Glutamatergic neuron (in vitro differentiated cells): ENCODE results near the gene TBX1. TPM values are rescaled to one million over a fixed set of nuclear protein-coding genes. Genes with fewer than 3 reads are reported as not detected.
"Not testable (repeated sequence)": the region's sequence is repeated elsewhere in the genome, so short reads cannot be mapped to it uniquely, and the experiment has no call there.

Experiments used
- DNase-seq: peaks from one replicate; pipeline ENCODE4 v3.0.0; 2022
- H3K27ac Mint-ChIP-seq: one replicate; pipeline ENCODE4 v1.8.0; 2020; ENCODE audit warnings: mild to moderate bottlenecking, mixed read lengths, inconsistent platforms; ENCODE audit not compliant: unreplicated experiment
- H3K27me3 Mint-ChIP-seq: one replicate; pipeline ENCODE4 v1.8.0; 2020; ENCODE audit warnings: mild to moderate bottlenecking, moderate library complexity, mixed read lengths, inconsistent platforms; ENCODE audit not compliant: unreplicated experiment
- H3K36me3 Mint-ChIP-seq: one replicate; pipeline ENCODE4 v1.8.0; 2020; ENCODE audit warnings: mild to moderate bottlenecking, mixed read lengths, inconsistent platforms; ENCODE audit not compliant: unreplicated experiment
- H3K4me1 Mint-ChIP-seq: one replicate; pipeline ENCODE4 v1.8.0; 2020; ENCODE audit warnings: mild to moderate bottlenecking, low read depth, mixed read lengths, inconsistent platforms; ENCODE audit not compliant: unreplicated experiment
- H3K4me3 Mint-ChIP-seq: one replicate; pipeline ENCODE4 v1.8.0; 2020; ENCODE audit warnings: mild to moderate bottlenecking, mixed read lengths, inconsistent platforms; ENCODE audit not compliant: unreplicated experiment
- H3K9me3 Mint-ChIP-seq: one replicate; pipeline ENCODE4 v1.8.0; 2020; ENCODE audit warnings: mild to moderate bottlenecking, moderate library complexity, mixed read lengths, inconsistent platforms; ENCODE audit not compliant: unreplicated experiment
- total RNA-seq: library from RNA; stranded (reverse); fragmentation: NEBNext Ultra II Directional; extraction: Animal tissue kit (Norgen Biotek cat#: 25700); gene quantifications from one replicate; pipeline ENCODE4 v1.2.1, GENCODE V29; 2021; ENCODE audit not compliant: unreplicated experiment
- TF ChIP-seq, protein P1 (sequence below): fragments of 200-600 bp; sonication (generic); IDR thresholded peaks from one replicate; pipeline ENCODE4 v1.5.0; 2021; ENCODE audit not compliant: partially characterized antibody, unreplicated experiment

TBX1 gene
- total RNA-seq, 1 donor from 2014 or later = 2.4 TPM

DNA sequence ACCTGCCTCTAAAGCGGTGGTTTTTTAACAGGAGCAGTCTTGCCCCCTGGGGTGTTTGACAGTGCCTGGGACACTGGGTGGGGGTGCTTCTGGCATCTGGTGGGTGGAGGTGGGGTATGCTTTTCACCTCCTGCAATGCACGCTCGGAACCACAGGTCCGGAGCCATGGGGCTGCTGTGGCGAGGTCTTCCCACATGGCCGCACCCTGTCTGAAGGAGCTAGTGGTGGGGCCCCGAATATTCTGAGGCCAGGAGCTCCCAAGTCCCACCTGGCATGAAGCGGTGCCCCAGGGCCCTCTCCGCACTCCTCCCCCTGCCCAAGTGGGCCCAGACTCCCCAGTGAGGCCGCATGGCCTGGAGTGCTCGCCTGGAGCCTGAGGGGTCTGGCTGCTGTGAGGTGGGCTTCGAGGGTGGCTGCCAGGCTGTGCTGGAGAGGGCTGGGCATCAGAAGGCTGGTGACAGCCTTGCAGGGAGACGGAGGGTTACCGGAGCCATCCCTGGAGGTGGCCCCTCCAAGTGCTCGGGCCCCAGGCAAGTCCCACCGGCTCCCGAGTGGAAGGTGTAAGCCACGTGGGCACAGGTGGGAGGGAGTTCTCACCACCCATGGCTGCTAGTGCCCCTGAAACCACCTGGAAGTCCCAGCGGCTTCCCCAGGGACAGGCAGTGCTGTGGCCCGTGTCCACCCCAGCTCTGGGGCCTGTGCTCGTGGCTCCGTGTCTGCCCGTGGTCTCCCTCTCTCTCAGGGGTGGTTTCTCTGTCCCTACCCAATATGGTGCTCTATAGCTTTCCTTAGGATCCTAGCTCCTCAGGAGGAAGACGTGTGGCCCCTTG is 15.1 kb downstream of the TBX1 start:
- no peak overlapping the region for H3K27ac Mint-ChIP-seq
- TF ChIP-seq, protein P1, sequence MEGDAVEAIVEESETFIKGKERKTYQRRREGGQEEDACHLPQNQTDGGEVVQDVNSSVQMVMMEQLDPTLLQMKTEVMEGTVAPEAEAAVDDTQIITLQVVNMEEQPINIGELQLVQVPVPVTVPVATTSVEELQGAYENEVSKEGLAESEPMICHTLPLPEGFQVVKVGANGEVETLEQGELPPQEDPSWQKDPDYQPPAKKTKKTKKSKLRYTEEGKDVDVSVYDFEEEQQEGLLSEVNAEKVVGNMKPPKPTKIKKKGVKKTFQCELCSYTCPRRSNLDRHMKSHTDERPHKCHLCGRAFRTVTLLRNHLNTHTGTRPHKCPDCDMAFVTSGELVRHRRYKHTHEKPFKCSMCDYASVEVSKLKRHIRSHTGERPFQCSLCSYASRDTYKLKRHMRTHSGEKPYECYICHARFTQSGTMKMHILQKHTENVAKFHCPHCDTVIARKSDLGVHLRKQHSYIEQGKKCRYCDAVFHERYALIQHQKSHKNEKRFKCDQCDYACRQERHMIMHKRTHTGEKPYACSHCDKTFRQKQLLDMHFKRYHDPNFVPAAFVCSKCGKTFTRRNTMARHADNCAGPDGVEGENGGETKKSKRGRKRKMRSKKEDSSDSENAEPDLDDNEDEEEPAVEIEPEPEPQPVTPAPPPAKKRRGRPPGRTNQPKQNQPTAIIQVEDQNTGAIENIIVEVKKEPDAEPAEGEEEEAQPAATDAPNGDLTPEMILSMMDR = no peak
- DNase-seq = no peak
- peaks cover 5% of the 10 kb centered on the region for H3K9me3 Mint-ChIP-seq
- H3K27me3 Mint-ChIP-seq = peaks cover 14% of the 10 kb centered on the region
- no peak overlapping the region for H3K4me3 Mint-ChIP-seq
- peaks cover 5% of the 10 kb centered on the region for H3K36me3 Mint-ChIP-seq
- peaks cover 4% of the 10 kb centered on the region for H3K4me1 Mint-ChIP-seq

DNA sequence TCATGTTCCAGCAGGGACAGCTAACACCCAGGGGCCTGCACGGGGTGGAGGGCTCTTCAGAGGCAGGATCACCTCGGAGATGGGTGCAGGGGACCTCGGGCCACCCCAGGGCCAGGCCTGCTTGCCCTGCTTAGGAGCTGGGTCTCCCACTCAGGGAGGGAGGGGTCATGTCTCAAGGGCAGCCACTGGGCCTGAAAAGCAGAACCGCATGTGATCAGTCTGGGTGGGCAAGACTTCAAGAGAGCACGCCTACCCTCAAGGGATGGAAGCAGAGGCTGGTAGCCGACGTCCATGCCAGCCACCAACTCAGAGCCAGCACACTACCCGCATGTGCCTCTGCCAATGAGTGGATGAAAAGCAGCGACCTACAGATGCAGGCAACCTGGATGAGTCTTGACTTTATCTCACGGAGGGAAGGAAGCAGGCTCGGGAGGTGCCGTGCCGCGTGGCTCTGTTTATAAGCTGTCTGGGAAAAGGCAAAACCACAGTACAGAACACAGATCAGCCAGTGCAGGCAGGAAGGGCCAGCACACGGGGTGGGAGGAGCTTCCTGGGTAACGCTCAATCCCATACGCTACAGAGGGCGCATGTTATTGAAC is 16.0 kb downstream of the TBX1 start:
- Mint-ChIP-seq H3K9me3 (peaks cover 4% of the 10 kb centered on the region), H3K27ac (no peak overlapping the region), H3K27me3 (peaks cover 14% of the 10 kb centered on the region), H3K4me1 (peaks cover 4% of the 10 kb centered on the region), H3K4me3 (no peak overlapping the region), H3K36me3 (peaks cover 5% of the 10 kb centered on the region)
- TF ChIP-seq, protein P1 = no peak
- no peak for DNase-seq

DNA sequence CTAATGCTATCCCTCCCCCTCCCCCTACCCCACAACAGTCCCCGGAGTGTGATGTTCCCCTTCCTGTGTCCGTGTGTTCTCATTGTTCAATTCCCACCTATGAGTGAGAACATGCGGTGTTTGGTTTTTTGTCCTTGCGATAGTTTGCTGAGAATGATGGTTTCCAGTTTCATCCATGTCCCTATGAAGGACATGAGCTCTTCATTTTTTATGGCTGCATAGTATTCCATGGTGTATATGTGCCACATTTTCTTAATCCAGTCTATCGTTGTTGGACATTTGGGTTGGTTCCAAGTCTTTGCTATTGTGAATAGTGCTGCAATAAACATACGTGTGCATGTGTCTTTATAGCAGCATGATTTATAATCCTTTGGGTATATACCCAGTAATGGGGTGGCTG is 16.6 kb downstream of the TBX1 start:
- H3K27me3 Mint-ChIP-seq = peaks cover 11% of the 10 kb centered on the region
- H3K36me3 Mint-ChIP-seq, H3K27ac Mint-ChIP-seq, H3K9me3 Mint-ChIP-seq, DNase-seq, H3K4me3 Mint-ChIP-seq, H3K4me1 Mint-ChIP-seq: not testable (repeated sequence)

DNA sequence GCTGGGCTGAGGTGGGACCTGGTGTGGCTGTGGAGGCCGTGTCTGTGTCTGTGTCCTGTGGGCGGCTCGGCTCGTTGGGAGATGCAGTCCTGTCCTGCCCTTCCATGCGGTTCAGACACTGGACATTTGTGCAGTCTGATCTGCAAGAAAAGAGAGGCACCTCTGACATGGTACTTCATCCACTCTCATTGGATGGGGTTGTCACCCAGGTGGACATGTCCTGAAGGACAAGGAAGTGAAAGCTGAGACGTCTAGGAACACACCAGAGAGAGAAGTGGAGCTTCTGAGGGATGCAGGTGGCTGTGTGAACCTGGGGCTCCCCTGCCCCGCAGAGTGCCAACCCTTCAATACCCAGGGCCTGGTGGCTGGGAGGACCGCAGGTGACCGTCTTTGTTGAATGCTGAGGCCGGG is 18.4 kb downstream of the TBX1 start:
- Mint-ChIP-seq H3K36me3 (no peaks in the 10 kb centered on the region), H3K27ac (no peak overlapping the region), H3K9me3 (peaks cover 2% of the 10 kb centered on the region), H3K27me3 (peaks cover 8% of the 10 kb centered on the region), H3K4me1 (peaks cover 2% of the 10 kb centered on the region), H3K4me3 (no peak overlapping the region)
- no peak for DNase-seq
- TF ChIP-seq, protein P1 = no peak

DNA sequence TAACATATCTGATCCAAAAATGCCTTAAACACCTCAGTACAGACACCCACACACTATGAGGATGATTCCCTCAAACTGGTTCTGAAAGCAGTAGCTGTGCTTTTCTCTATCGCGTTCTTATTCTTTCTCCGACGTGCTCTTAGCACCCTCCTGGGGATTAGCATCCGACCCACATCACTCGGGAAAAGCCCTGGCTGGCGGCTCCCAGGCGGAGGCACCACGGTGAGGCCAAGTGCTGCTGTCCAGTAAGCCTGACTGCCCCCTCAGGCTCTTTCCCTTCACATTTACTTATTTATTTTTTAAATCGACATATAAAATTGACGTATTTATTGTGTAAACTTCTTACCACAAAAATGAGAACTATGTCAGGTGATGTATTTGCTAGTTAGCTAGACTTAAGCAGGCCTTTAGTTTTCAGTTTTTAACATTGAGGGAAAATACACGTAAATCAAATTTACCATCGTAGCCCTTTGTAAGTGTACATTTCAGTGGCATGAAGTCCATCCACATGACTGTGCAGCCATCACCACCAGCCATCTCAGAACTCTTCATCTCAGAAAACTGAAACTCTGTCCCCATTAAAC is 19.2 kb downstream of the TBX1 start:
- TF ChIP-seq, protein P1 = no peak

More for the DNA sequence above, 19.2 kb downstream of the TBX1 start:
- Mint-ChIP-seq H3K4me3 (no peak overlapping the region), H3K36me3 (no peaks in the 10 kb centered on the region), H3K4me1 (peaks cover 2% of the 10 kb centered on the region), H3K9me3 (peaks cover 2% of the 10 kb centered on the region), H3K27ac (no peak overlapping the region), H3K27me3 (peaks cover 8% of the 10 kb centered on the region)
- DNase-seq = peak; percentile 22
